Measurements from ENCODE around the gene TSHZ3. TPM values are rescaled to one million over a fixed set of nuclear protein-coding genes. Genes with fewer than 3 reads are reported as not detected.
A peak's percentile ranks its signal among the peaks of the same experiment; 100 is the strongest.

The TSHZ3 gene, protein sequence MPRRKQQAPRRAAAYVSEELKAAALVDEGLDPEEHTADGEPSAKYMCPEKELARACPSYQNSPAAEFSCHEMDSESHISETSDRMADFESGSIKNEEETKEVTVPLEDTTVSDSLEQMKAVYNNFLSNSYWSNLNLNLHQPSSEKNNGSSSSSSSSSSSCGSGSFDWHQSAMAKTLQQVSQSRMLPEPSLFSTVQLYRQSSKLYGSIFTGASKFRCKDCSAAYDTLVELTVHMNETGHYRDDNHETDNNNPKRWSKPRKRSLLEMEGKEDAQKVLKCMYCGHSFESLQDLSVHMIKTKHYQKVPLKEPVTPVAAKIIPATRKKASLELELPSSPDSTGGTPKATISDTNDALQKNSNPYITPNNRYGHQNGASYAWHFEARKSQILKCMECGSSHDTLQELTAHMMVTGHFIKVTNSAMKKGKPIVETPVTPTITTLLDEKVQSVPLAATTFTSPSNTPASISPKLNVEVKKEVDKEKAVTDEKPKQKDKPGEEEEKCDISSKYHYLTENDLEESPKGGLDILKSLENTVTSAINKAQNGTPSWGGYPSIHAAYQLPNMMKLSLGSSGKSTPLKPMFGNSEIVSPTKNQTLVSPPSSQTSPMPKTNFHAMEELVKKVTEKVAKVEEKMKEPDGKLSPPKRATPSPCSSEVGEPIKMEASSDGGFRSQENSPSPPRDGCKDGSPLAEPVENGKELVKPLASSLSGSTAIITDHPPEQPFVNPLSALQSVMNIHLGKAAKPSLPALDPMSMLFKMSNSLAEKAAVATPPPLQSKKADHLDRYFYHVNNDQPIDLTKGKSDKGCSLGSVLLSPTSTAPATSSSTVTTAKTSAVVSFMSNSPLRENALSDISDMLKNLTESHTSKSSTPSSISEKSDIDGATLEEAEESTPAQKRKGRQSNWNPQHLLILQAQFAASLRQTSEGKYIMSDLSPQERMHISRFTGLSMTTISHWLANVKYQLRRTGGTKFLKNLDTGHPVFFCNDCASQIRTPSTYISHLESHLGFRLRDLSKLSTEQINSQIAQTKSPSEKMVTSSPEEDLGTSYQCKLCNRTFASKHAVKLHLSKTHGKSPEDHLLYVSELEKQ
- 18.6 TPM for total RNA-seq

DNA sequence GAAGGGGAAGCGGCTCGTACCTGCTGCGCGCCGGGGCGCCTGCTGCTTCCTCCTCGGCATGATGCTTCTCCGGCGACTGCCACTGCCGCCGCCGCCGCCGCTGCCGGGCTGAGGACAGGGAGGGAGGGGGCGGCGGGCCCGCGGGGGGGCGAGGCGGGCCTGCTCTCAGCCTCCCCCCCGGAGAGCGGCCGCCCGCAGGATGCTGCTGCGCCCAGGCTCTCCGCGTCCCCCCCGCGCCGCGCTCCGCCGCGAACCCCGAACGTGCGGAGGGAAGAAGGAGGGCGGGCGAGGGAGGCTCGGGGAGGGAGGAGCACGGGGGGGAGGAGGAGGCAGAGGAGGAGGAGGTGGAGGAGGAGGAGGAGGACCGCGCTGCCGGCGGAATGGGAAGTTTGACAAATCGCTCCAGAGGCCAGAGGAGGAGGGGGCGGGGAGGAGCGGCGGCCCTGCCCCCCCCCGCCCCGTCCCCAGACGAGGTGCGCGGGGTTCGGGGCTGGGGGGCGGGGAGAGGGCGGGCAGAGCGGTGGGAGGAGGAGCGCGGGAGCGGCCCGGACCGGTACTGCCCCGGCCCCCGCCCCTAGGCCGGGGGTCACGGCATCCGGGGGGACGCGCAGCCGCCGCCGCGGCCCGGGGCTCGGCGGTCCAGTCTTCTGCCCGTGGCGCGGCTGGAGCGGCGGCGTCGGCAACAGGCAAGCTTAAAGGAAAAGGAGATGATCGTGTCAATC, at the start of gene TSHZ3:
Gene TSHZ3, minus strand, starts transcription at position 277 of the 722 bp plus-strand sequence. Its CDS starts 217 bp downstream, at position 60.
- DNase-seq: peak; percentile 65

DNA sequence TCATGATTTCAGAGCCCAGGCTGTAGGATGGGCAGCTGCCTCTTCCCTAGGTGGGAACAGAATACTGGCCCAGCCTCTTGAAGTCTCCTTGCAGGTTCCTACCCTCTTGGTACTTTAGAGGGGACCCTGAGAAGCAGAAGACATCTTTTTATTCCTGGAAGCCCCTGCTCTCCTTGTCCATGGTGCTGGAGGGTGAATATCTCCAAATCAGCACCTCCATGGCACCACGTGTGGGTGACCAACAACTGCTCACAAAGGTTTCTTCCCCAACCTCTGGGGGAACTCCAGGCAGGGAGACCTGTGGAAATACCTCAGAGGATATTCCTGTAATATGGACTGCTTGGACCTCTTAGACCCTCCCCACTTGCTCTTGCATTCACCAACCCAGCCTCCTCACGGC, 48.1 kb upstream of the TSHZ3 start:
- DNase-seq: no peak

DNA sequence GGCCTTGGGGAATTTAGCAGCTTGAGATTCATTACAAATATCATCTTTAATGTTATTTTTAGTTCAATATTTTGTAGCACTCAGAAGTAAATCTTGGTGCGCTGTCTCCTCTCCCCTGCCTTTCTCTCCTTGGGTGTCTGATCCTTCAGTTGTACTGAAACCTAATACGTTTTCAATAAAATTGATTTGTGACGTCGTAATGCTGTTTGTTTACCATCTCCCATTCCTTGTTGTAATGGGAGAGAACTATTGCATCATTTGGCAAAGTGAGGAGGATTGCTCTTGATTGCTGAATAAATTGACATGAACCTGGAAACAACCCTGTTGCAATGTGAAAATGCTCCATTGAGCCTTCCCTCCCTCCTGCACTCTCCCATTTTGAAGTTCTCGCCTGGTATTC, 43.2 kb upstream of the TSHZ3 start:
- no peak for DNase-seq

DNA sequence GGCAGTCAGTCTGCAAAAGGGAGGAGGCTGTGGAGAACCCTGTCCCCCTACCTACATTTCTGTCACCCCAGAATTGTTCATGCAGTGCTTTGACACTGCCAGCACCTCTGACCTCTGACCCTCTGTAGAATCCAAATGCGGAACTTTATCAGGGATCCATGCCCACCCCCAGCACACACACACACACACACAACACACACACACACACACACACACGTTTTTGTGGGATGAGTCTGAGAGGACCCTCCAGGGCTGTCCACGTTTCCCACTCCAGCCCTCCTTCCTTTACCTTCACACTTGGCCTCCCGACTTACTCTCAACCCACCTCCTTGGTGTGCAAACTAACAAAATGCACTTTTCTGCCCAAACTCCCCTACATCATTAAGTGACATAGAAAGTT, 42.3 kb upstream of the TSHZ3 start:
- no peak for DNase-seq

DNA sequence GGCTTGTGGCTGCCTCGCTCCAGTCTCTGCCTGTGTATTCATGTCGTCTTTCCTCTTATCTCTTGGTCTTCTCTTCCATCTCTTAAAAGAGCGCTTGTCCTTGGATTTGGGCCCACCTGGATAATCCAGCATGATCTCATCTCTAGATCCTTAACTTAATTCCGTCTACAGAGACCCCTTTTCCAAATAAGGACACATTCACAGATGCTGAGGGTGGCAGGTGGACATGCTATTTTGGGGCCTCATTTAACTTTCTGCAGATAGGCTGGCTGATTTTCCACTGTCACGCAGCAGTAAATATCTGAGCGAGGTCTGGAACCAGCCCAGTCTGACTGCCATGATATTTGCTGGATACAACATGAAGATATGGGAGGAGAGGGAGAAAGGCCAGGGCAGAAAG, 41.5 kb upstream of the TSHZ3 start:
- no peak for DNase-seq

DNA sequence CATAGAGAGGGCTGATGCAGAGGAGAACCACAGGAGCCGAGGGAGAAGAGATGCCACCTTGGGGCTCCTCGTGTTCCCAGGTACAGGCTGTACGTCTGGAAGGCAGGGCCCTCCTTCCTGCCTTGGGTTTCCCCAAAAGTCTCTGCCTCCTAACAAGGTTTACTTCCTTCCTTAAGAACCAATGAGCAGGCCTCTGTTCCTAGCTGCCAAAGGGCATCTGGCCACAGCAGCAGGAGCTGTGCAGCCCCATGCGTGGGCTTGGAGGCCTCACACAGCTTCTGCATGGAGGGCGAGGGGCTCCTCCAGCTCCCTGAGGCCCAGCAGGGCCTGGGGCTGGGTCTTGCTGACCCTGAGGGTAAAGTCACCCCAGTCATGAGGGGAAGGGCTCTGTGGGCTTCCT, 40.6 kb upstream of the TSHZ3 start:
- no peak for DNase-seq

DNA sequence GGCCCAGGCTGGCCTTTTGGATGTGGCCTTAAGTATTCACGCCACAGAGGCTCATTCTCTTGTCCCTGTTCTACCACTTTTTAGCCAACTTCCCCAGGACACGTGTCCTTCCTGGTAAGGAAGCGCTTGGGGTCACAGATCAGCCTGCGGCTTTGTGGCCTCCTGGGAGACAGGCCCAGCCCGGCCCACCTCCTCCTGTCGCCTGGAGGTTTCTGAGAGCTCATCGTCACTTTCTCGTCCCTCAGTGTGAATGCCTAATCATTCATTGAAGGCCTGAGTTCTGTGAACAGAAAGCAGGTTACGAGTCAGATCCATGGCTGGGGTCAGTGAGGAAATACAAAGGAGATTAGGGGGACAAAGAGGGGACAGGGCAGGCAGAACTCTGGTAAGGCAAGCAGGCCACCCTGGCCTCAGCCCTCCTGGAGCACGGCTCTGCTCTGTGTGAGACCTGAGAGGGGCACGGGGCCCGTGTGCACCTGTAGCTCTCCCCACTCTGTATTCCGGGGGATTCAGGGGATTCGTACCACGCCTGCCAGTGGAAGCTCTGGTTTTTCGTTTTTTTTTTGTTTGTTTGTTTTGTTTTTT, 38.6 kb upstream of the TSHZ3 start:
- no peak for DNase-seq

DNA sequence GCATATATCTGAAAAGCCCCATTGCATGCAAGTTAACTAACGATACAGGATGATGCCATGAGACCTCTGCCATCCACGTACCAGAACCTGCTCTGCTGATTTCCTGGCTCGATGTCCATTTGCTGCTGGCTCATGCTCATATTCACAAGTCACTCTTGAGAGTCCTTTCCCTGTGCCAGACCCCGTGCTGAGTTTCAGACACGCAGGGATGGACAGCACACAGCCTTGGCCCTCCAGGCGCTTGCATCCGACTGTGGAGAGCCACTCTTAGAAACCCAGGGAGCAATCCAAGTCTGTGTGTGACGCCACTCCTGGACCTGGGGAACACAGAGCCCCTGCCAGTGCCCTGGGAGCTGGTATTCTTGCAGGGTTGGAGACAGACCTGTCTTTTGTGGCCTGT, 37.6 kb upstream of the TSHZ3 start:
- no peak for DNase-seq

DNA sequence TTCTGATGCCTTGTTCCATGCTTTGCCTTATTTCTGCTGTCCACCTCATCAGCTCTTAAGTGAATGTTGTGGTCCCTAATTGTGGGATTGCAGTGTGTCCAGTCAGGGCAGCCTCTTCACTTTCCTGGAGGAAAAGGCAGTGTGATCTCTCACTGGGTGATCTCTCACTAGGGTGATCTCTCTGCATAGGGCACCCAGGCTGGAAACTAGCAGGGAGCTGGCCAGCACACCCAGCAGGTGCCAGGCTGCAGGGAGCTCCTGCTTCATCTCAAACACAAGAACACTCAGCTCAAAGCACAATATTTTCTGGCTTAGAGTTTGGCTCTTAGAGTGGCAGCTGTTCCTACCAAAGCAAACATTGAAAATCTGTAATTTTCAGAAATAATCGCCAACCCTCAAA, 36.5 kb upstream of the TSHZ3 start:
- no peak for DNase-seq

DNA sequence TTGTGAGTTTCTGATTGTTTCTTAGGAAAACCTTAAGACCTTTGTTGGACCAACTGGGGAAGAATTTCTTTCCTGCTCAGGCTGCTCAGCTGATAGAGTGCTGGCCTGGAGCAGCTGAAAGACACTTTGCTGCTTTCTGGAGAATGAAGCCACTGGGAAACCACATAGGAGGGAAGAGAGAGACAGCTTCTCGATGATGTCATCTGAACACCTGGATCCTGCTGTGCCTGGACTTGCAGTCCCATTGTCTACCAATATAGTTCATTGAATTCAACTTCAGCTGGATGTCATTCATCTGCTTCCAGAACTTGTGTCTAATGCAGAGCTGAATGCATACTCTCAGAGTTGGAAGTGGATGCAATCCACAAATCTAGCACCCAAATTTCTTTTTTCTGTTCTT, 34.3 kb upstream of the TSHZ3 start:
- no peak for DNase-seq

DNA sequence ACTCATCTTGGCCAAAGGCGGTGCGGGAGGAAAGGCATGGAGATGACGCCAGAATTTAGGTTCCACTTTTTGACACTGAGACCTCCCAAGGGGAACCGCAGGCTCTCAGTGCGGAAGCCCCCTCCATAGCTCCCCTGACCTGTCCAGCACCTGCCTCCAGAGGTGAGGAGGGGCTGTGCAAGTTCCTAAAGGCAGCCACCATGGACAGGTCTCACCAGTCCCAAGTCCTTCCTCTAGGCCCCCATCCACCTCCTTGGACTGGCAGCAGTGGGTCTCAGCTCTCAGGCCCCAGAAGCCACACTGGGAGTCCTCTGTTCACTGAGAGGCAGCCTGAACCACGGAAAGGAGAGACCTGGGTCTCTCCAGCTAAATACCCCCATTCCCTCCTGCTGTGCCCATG, 31.6 kb upstream of the TSHZ3 start:
- no peak for DNase-seq

DNA sequence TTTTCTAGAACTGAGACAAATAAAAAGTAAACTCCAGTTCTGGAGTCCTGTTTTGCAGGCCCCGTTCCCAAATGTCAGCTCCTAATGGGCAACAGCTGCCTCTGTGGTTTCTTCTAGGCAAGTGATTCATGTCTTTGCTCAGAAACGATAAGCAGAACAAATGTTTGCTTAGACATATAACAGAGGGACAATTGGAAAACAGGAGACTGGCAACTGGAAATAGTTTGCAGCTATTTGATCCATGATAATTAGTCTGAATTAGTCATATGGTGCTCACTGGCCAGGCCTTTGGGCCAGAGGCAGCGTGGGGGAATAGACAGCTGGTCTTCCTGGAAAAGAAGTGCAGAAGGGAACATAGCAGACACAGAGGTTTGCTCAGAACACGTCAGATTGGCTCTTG, 29.2 kb upstream of the TSHZ3 start:
- no peak for DNase-seq

DNA sequence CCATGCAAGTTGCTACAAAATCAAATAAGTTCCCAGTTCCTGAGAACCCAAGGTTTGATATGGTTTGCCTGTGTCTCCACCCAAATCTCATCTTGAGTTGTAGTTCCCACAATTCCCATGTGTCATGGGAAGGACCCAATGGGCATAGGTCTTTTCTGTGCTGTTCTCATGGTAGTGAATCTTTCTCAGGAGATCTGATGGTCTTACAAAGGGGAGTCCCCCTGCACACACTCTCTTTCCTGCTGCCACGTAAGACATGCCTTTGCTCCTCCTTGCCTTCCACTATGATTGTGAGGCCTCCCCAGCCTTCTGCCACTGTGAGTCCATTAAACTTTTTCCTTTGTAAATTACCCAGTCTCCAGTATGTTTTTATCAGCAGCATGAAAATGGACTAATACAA, 28.5 kb upstream of the TSHZ3 start:
- DNase-seq: no peak

DNA sequence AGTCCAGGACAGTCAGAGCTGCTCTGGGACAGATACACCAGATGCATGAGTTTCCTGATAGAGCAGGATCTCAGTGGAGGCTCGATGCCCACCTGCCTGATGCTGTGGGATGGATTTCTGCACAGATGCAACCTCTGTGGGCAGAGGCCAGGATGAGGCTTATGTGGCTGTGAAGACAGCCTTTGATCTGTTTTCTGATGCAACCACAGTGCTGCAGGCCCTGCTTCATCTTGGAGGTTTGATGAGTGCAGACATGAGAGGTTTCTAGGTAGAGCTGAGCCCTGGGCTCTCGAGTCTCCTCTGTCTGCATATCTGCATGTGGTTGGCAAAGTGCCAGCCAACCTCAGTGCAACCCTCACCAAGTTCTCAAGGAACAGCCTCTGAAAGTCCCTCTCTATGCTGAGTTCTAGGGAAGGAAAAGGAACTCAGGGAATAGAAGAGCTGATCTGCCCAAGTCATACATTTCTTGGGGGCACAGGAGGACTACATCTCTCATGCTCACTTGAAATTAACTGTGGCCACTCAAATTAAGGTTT, 23.1 kb upstream of the TSHZ3 start:
- no peak for DNase-seq

DNA sequence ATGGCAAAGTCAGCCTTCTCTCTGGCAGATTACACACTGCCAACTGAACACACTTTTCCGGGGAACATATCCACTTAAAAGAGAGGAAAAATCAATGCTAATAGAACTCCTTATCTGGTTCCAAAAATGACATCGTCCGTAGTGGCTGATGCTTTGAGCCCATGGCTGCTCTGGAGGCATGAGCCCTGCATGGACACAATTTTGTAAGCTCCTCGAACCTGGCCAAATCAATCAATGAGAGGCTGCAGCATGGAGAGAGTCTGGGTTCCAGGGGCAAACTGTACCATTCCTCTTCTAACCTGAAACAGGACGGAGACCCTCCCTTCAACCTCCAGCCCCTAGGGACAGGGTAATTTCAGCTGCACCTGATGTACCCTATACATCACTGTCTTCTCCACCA, 21.0 kb upstream of the TSHZ3 start:
- DNase-seq: no peak

DNA sequence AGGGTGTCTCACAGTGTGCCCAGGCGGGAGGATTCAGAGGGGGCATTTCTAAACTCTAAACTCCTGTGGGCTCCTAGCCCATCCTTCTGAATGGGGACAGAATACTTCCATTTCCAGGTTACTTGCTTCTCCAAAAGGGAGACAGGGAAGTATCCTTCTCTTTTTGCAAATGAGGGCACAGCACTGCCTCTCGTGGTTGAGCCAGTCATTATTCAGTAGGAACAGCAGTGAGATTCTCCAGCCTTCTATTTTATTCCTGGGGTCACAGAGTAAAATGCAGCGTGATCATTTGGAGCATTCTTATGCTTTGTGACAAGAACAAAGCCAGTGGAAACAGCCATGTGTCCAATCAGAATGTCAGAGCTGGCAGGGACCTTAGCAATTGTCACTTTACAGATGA, 15.7 kb upstream of the TSHZ3 start:
- no peak for DNase-seq

DNA sequence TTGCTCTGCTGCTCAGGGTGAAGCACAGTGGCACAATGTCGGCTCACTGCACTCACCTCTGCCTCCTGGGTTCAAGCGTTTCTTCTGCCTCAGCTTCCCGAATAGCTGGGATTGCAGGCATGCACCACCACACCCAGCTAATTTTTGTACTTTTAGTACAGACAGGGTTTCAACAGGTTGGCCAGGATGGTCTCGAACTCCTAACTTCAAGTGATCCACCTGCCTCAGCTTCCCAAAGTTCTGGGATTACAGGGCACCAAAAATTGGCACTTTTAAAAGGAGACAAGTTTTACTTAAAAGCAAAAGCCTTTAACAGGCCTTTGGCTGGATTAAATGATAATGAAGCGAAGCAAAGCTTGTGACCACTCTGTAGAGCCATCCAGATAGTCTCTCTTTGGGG, 12.5 kb upstream of the TSHZ3 start:
- DNase-seq: no peak

DNA sequence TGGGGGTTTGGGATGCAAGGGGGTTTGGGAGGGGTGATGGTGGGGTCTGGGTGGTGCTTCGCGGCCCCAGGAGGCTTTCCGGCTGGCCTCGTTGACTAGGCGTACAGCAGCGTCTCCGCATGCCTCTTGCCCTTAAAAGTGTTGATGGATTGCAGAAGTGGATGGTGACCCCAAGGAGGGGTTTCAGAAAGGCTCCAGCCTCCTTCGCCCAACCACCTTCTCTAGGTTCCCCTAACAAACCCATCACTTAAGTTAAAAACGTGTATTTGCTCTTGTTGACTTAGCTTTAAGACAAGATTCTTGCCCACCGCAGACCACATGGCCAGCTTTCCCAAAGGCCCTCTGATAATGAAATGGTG, 8.1 kb upstream of the TSHZ3 start:
- DNase-seq: no peak

DNA sequence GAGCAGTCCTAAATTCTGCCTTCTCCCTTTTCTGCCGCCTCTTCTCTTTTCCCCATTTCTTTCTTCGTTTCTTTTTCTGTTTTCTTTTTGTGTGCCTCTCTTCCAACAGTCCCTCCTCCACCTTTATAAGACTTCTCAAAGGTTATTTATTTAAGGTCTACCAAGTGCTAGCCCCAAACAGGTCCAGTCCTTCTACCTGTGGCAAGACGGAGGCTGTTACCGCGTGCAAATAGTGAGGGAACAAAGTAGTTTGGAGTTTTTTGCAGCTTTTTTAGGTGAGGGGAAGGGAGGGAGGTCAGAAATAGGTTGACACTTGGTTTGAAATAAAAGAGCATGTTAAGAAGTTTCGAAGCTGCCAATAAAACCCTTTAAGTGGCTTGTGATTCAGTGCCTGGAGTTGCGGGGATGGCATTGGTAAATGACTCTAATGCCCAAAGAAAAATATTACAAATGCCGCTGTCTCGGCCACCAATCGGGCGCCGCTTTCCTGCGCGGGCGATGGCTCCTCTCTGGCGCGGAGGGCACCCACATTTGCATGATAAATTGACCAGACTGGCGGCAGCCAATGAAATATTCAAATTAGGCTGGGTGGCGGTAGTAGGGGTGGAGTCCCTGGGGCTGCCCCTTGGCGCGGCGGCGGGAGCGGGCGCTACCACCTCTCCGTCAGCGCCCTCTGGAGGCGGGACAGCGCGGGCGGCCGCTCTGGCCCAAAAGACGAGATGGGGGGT, 7.5 kb upstream of the TSHZ3 start:
- DNase-seq: no peak

DNA sequence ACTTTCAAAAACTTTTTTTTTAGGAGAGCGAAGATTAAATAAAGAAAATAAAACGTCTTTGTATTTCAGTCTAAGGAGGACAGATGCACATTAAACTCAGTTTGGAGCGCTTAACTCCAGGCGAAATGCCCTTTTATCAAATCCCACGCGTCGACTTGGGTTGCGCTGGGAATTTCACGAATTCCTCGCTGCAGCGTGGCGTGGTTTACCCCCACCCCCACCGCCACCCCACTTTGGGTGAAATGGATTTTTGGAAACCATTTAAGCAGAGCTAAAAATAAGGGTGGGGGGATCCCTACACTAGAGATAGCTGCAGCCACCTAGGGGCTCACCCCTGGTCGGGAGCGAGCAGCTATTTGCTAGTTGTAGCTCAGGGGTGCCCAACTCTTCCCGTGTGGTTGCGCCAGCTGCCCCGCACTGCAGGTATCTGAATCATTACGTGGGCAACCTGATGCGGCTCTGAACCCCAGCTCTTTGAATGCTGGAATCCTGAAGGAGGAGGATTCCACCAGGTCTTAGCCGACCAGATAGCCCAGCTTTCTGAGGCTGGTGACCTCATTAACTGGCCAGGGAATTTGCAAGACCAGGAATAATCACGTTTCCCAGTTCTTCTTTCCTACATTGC, 6.5 kb upstream of the TSHZ3 start:
- DNase-seq: no peak
